T-cell (primary cell): ENCODE measurements around the gene SEC14L6. TPM values are rescaled to one million over a fixed set of nuclear protein-coding genes. Genes with fewer than 3 reads are reported as not detected.

ENCODE experiments used
- ATAC-seq, 4 experiments: fragments of 200-7000 bp in 3 of 4; fragments of 150-1000 bp in 1 of 4; cut with Tn5 transposase; replicated peaks in 1 of 4; 1 replicate in 3 of 4; 2 replicates in 1 of 4; pipeline ENCODE4 v1.10.0; 2021; ENCODE audit warnings: moderate library complexity in 3 of 4, mild to moderate bottlenecking in 2 of 4, moderate number of reproducible peaks in 1 of 4
- CTCF ChIA-PET, 2 donors: fragments of 300-600 bp; sonication (Branson Sonifier 250); formaldehyde crosslinking; loops; one replicate each; lab custom pipeline; 2022; ENCODE audit warnings: antibody characterized with exemption in 2 of 2; lab: Charles Lee
- POLR2A ChIA-PET, 2 donors: fragments of 300-600 bp; sonication (Branson Sonifier 250); formaldehyde crosslinking; loops; one replicate each; lab custom pipeline; 2022; ENCODE audit warnings: antibody characterized with exemption in 2 of 2; lab: Charles Lee
- DNase-seq, 35 experiments: peaks; one replicate each; pipeline versions ENCODE4 v3.0.0 to v3.0.0-alpha.2; 2013 to 2023
- H3K27ac ChIP-seq: one replicate; pipeline ENCODE4 v1.5.1; 2013; ENCODE audit warnings: low read length
- H3K27me3 ChIP-seq, 2 experiments: replicated peaks in 1 of 2; 1 replicate in 1 of 2; 2 replicates in 1 of 2; pipeline versions ENCODE4 v1.6.1 to v1.7.0; 2013; ENCODE audit warnings: low read length in 1 of 2, mixed read lengths in 1 of 2; ENCODE audit not compliant: control insufficient read depth in 2 of 2, insufficient read depth in 2 of 2; ENCODE audit errors: extremely low read depth in 1 of 2
- H3K36me3 ChIP-seq, 2 donors: 1 replicate in 1 of 2; 2 replicates in 1 of 2; pipeline versions ENCODE4 v1.6.1 to v1.7.0; 2013; ENCODE audit warnings: low read length in 1 of 2; ENCODE audit not compliant: control insufficient read depth in 2 of 2, insufficient read depth in 1 of 2; ENCODE audit errors: extremely low read depth in 1 of 2
- H3K4me1 ChIP-seq, 2 experiments: 1 replicate in 1 of 2; 2 replicates in 1 of 2; pipeline versions ENCODE4 v1.6.1 to v1.7.0; 2013; ENCODE audit warnings: low read length in 2 of 2, mixed read lengths in 1 of 2; ENCODE audit not compliant: insufficient read depth in 2 of 2, control insufficient read depth in 1 of 2; ENCODE audit errors: extremely low read depth in 1 of 2
- H3K4me3 ChIP-seq, 2 donors: 1 replicate in 1 of 2; 2 replicates in 1 of 2; pipeline versions ENCODE4 v1.5.1 to v1.7.0; 2013; ENCODE audit warnings: mild to moderate bottlenecking in 2 of 2, low read length in 1 of 2, moderate library complexity in 1 of 2; ENCODE audit not compliant: control insufficient read depth in 1 of 2; ENCODE audit errors: extremely low read depth in 1 of 2
- H3K9me3 ChIP-seq: 2 replicates; pipeline ENCODE4 v1.7.0; 2013
- H3K27ac Mint-ChIP-seq, 2 donors: one replicate each; pipeline ENCODE4 v1.8.0; 2020 to 2021; ENCODE audit warnings: mild to moderate bottlenecking in 2 of 2, mixed read lengths in 2 of 2
- H3K27me3 Mint-ChIP-seq, 2 donors: one replicate each; pipeline ENCODE4 v1.8.0; 2021 to 2022; ENCODE audit warnings: mixed read lengths in 2 of 2
- H3K36me3 Mint-ChIP-seq: one replicate; pipeline ENCODE4 v1.8.0; 2021; ENCODE audit warnings: mixed read lengths
- H3K4me1 Mint-ChIP-seq, 3 donors: one replicate each; pipeline ENCODE4 v1.8.0; 2020 to 2022; ENCODE audit warnings: mixed read lengths in 3 of 3, mild to moderate bottlenecking in 1 of 3
- H3K4me3 Mint-ChIP-seq, 3 donors: one replicate each; pipeline ENCODE4 v1.8.0; 2020 to 2022; ENCODE audit warnings: mild to moderate bottlenecking in 3 of 3, mixed read lengths in 3 of 3, moderate library complexity in 3 of 3
- H3K9me3 Mint-ChIP-seq, 3 donors: one replicate each; pipeline ENCODE4 v1.8.0; 2020 to 2022; ENCODE audit warnings: mixed read lengths in 3 of 3
- WGBS: methylation state at CpG from one replicate; pipeline ENCODE4 v1.1.5; 2013; ENCODE audit warnings: missing lambda C conversion rate; ENCODE audit not compliant: insufficient coverage; 5-methylcytosine and 5-hydroxymethylcytosine counted together
- total RNA-seq, 35 experiments: library from RNA in 6 of 35; stranded (reverse) in 6 of 35; fragments of 120-200 nt in 1 of 35; gene quantifications; one replicate each; pipeline versions ENCODE4 v1.2.1 to v1.2.4 and lab custom pipeline; 2013 to 2026

The SEC14L6 gene
- total RNA-seq, 5 donors from 2014 or later (not counting 1 experiment from before 2014, with no cell fraction given) = 0.13 TPM; not detected in 4

DNA sequence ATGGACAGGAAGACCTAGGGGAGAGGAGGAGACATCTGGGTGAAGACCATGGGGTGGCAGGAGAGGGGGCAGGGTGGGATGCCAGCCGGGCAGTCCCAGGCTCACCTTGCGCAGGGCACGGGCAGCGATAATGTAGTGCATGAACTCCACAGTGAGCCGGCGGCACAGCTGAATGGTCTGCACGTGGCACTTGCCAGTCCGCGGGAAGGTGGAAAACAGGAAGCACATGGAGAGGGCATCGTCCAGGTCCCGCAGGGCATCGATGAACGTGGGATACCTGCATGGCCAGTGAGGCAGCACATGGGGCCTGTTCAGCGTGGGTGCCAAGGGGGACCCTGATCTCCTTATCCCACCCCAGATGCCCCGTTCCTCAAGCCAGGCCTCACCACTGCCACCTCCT lies 37.9 kb upstream of the SEC14L6 start:
- Histone ChIP-seq H3K27me3 (peaks cover 0 to 8% of the 10 kb centered on the region in 2 experiments), H3K27ac (no peak overlapping the region), H3K4me3 (no peak overlapping the region), H3K9me3 (no peaks in the 10 kb centered on the region), H3K4me1 (no peaks in the 10 kb centered on the region), H3K36me3 (peaks cover 40 to 98% of the 10 kb centered on the region in 2 donors)
- POLR2A ChIA-PET = no interaction called here
- ATAC-seq (no peak), DNase-seq (no peak)
- H3K27ac Mint-ChIP-seq = no peak overlapping the region
- WGBS = 96% methylated on average over 15 of the region's 15 CpGs
- CTCF ChIA-PET = no interaction called here
- no peak overlapping the region for H3K4me3 Mint-ChIP-seq
- no peaks in the 10 kb centered on the region for H3K4me1 Mint-ChIP-seq
- no peaks in the 10 kb centered on the region for H3K27me3 Mint-ChIP-seq
- peaks cover 81% of the 10 kb centered on the region for H3K36me3 Mint-ChIP-seq
- no peaks in the 10 kb centered on the region for H3K9me3 Mint-ChIP-seq

- Histone ChIP-seq H3K27me3 (peaks cover 0 to 8% of the 10 kb centered on the region in 2 experiments), H3K36me3 (peaks cover 39 to 99% of the 10 kb centered on the region in 2 donors), H3K9me3 (no peaks in the 10 kb centered on the region), H3K4me3 (no peak overlapping the region), H3K27ac (no peak overlapping the region), H3K4me1 (no peaks in the 10 kb centered on the region)
- no peak overlapping the region for H3K27ac Mint-ChIP-seq
- POLR2A ChIA-PET = no interaction called here
- no peak overlapping the region for H3K4me3 Mint-ChIP-seq
- no peaks in the 10 kb centered on the region for H3K9me3 Mint-ChIP-seq
- CTCF ChIA-PET = no interaction called here
- peaks cover 0 to 6% (median 0%) of the 10 kb centered on the region in 3 donors for H3K4me1 Mint-ChIP-seq
- peaks cover 80% of the 10 kb centered on the region for H3K36me3 Mint-ChIP-seq
- no peak for ATAC-seq
- H3K27me3 Mint-ChIP-seq = no peaks in the 10 kb centered on the region
- DNase-seq = no peak
- WGBS = 95% methylated on average over 9 of the region's 13 CpGs
These were observed 36.4 kb upstream of the SEC14L6 start for GRCh38 chr22:30582788-30583545.

- Histone ChIP-seq H3K27ac (no peak overlapping the region), H3K27me3 (peaks cover 0 to 8% of the 10 kb centered on the region in 2 experiments), H3K9me3 (no peaks in the 10 kb centered on the region), H3K4me1 (no peaks in the 10 kb centered on the region), H3K36me3 (peaks cover 39 to 98% of the 10 kb centered on the region in 2 donors), H3K4me3 (no peak overlapping the region)
- ChIA-PET CTCF (no interaction called here), POLR2A (no interaction called here)
- DNase-seq = no peak
- no peak for ATAC-seq
- Mint-ChIP-seq H3K9me3 (no peaks in the 10 kb centered on the region), H3K4me3 (no peak overlapping the region), H3K36me3 (peaks cover 82% of the 10 kb centered on the region), H3K4me1 (peaks cover 0 to 6% (median 0%) of the 10 kb centered on the region in 3 donors), H3K27ac (no peak overlapping the region), H3K27me3 (no peaks in the 10 kb centered on the region)
- 97% methylated on average over 6 of the region's 6 CpGs for WGBS
These were observed 35.5 kb upstream of the SEC14L6 start for GRCh38 chr22:30582051-30582450.

DNA sequence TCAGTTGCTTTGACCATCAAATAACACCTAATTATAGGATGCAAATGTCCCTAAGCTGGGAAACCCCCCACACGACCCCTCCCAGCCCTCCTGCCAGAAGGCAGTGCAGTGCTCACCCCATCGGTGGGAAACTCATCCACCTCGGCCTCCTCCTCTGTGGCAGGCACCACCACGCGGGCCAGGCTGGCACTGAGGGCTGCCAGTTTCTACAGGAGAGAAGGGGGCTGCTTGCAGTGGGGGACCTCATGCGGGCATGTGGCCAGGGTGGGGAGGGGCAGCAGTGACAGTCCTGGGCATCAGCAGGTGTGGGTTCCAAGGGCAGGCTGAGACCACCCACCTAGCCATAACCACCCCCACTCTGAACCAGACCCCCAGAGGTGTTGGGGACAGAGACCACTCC lies 34.4 kb upstream of the SEC14L6 start:
- Histone ChIP-seq H3K27me3 (peaks cover 0 to 9% of the 10 kb centered on the region in 2 experiments), H3K4me3 (no peak overlapping the region), H3K27ac (no peak overlapping the region), H3K9me3 (no peaks in the 10 kb centered on the region), H3K36me3 (peaks cover 41 to 98% of the 10 kb centered on the region in 2 donors), H3K4me1 (no peaks in the 10 kb centered on the region)
- H3K4me1 Mint-ChIP-seq = peaks cover 3 to 6% (median 6%) of the 10 kb centered on the region in 3 donors
- no peak overlapping the region for H3K4me3 Mint-ChIP-seq
- POLR2A ChIA-PET = no interaction called here
- H3K36me3 Mint-ChIP-seq = peaks cover 81% of the 10 kb centered on the region
- H3K27me3 Mint-ChIP-seq = no peaks in the 10 kb centered on the region
- H3K9me3 Mint-ChIP-seq = no peaks in the 10 kb centered on the region
- ATAC-seq (no peak), DNase-seq (no peak)
- WGBS = no CpG with 5 or more reads among the region's 6 CpGs
- CTCF ChIA-PET = no interaction called here
- H3K27ac Mint-ChIP-seq = no peak overlapping the region

- WGBS = 95% methylated on average over 12 of the region's 12 CpGs
- H3K4me1 Mint-ChIP-seq = peaks cover 6 to 13% (median 9%) of the 10 kb centered on the region in 3 donors
- no peak for ATAC-seq
- CTCF ChIA-PET = no interaction called here
- Histone ChIP-seq H3K27me3 (peaks cover 0 to 29% of the 10 kb centered on the region in 2 experiments), H3K4me3 (no peak overlapping the region), H3K27ac (no peak overlapping the region), H3K36me3 (peaks cover 38 to 77% of the 10 kb centered on the region in 2 donors), H3K4me1 (peaks cover 0 to 9% of the 10 kb centered on the region in 2 experiments), H3K9me3 (no peaks in the 10 kb centered on the region)
- peaks cover 0 to 3% of the 10 kb centered on the region in 2 donors for H3K27me3 Mint-ChIP-seq
- DNase-seq = no peak
- no peak overlapping the region for H3K4me3 Mint-ChIP-seq
- peaks cover 68% of the 10 kb centered on the region for H3K36me3 Mint-ChIP-seq
- POLR2A ChIA-PET = no interaction called here
- H3K27ac Mint-ChIP-seq = no peak overlapping the region
- H3K9me3 Mint-ChIP-seq = no peaks in the 10 kb centered on the region
These were observed 31.9 kb upstream of the SEC14L6 start for GRCh38 chr22:30578481-30578880.

DNA sequence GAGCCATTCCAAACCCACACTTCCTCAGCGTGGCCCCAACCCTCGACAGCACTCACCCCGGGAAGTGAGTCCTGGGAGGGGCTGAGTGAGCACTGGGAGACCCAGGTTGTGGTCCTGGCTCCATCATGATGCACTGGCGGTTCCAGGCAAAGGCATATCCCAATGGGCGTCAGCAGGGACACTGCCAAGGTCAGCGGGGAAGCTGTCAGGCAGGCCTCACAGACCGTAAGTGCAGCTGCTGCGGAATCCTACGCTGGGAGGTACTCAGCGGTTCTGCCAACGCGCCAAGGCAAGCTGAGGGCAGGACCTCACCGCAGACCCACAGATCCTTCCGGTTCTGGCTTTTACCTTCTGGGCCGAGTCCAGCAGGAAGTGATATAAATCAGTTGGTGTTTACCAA lies 29.3 kb upstream of the SEC14L6 start:
- H3K36me3 ChIP-seq = peaks cover 29 to 50% of the 10 kb centered on the region in 2 donors
- H3K9me3 Mint-ChIP-seq = no peaks in the 10 kb centered on the region
- POLR2A ChIA-PET = no interaction called here
- 92% methylated on average over 9 of the region's 15 CpGs for WGBS
- peaks cover 0 to 34% of the 10 kb centered on the region in 2 experiments for H3K27me3 ChIP-seq
- DNase-seq = no peak
- H3K4me3 Mint-ChIP-seq = no peak overlapping the region
- CTCF ChIA-PET = no interaction called here
- H3K4me1 Mint-ChIP-seq = peaks cover 6 to 13% (median 11%) of the 10 kb centered on the region in 3 donors
- H3K36me3 Mint-ChIP-seq = peaks cover 50% of the 10 kb centered on the region
- H3K27ac Mint-ChIP-seq = no peak overlapping the region
- H3K27me3 Mint-ChIP-seq = peaks cover 0 to 3% of the 10 kb centered on the region in 2 donors
- no peaks in the 10 kb centered on the region for H3K9me3 ChIP-seq
- no peak for ATAC-seq
- no peak overlapping the region for H3K4me3 ChIP-seq
- H3K4me1 ChIP-seq = peaks cover 0 to 9% of the 10 kb centered on the region in 2 experiments
- no peak overlapping the region for H3K27ac ChIP-seq
